ENCODE measurements around the gene CCDC188. TPM values are rescaled to one million over a fixed set of nuclear protein-coding genes. Genes with fewer than 3 reads are reported as not detected.

Gene CCDC188
- total and polyA plus RNA-seq, 9 of the 15 experiments (the other 6 are each of a cell fraction or from before 2014, with no cell fraction given) = not detected

DNA sequence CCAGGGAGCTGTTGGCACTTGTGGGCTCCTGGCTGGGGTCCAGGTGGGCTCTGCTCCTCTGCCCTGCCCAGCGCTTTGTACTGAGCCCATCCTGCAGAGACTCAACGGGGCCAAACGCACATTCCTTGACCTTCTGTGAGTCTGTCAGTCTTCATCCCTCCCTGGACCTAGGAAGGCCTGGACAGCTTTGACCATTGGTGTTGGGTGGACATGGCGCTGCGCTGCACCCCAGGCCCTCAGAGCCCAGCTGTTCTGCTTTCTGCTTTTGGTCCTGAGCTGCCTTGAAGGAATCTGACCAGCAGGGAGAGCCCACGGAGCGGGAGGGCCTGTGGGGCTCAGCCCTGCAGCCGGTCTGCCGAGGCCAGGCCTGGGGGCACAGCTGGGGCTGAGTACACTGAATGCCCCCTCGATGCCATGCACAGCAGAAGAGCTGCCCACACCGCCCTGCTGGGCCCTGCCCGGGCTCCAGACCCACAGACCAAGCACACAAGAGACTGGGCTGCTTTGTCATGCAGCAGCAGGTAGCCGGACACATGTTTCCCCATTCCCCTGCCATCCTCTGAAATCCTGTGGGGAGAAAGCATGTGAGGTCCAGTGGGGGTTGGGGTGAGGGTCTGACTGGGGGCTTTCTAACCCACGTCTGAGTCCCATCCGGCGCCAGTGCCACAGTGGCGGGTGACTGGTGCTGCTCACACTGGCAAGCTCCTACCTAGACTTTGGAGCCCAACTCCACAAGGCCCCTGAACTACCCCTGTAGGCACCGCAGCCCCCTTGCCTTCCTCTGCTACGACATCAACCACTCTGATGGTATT is 24.1 kb upstream of the CCDC188 start (continued):
- TF ChIP-seq, protein P1, sequence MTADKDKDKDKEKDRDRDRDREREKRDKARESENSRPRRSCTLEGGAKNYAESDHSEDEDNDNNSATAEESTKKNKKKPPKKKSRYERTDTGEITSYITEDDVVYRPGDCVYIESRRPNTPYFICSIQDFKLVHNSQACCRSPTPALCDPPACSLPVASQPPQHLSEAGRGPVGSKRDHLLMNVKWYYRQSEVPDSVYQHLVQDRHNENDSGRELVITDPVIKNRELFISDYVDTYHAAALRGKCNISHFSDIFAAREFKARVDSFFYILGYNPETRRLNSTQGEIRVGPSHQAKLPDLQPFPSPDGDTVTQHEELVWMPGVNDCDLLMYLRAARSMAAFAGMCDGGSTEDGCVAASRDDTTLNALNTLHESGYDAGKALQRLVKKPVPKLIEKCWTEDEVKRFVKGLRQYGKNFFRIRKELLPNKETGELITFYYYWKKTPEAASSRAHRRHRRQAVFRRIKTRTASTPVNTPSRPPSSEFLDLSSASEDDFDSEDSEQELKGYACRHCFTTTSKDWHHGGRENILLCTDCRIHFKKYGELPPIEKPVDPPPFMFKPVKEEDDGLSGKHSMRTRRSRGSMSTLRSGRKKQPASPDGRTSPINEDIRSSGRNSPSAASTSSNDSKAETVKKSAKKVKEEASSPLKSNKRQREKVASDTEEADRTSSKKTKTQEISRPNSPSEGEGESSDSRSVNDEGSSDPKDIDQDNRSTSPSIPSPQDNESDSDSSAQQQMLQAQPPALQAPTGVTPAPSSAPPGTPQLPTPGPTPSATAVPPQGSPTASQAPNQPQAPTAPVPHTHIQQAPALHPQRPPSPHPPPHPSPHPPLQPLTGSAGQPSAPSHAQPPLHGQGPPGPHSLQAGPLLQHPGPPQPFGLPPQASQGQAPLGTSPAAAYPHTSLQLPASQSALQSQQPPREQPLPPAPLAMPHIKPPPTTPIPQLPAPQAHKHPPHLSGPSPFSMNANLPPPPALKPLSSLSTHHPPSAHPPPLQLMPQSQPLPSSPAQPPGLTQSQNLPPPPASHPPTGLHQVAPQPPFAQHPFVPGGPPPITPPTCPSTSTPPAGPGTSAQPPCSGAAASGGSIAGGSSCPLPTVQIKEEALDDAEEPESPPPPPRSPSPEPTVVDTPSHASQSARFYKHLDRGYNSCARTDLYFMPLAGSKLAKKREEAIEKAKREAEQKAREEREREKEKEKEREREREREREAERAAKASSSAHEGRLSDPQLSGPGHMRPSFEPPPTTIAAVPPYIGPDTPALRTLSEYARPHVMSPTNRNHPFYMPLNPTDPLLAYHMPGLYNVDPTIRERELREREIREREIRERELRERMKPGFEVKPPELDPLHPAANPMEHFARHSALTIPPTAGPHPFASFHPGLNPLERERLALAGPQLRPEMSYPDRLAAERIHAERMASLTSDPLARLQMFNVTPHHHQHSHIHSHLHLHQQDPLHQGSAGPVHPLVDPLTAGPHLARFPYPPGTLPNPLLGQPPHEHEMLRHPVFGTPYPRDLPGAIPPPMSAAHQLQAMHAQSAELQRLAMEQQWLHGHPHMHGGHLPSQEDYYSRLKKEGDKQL (CRISPR knock-in tag; IDR thresholded peaks at IDR 0.05; ENCODE audit: borderline replicate concordance) = no peak
- TF ChIP-seq, protein P2, sequence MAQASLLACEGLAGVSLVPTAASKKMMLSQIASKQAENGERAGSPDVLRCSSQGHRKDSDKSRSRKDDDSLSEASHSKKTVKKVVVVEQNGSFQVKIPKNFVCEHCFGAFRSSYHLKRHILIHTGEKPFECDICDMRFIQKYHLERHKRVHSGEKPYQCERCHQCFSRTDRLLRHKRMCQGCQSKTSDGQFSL (CRISPR knock-in tag; IDR thresholded peaks at IDR 0.05) = 0 out of 2 replicates have a peak, but pooled peaks have one; percentile 22
- TF ChIP-seq, protein P2 (tag; IDR thresholded peaks at IDR 0.05) = no peak
- no peak for TF ChIP-seq TEAD4 (IDR thresholded peaks at IDR 0.05; ENCODE audit: low read length)
- TF ChIP-seq TEAD4 (CRISPR knock-in tag; IDR thresholded peaks at IDR 0.05; ENCODE audit: borderline replicate concordance) = peak; percentile 58; the same call in 1 of the 2 replicates
- peak in 1 of 2 experiments; percentile 68; a peak in 2 of 4 replicates for TF ChIP-seq TEAD1 (CRISPR knock-in tag; IDR thresholded peaks at IDR 0.05)
- TF ChIP-seq DMBX1 (CRISPR knock-in tag; IDR thresholded peaks at IDR 0.05; ENCODE audit: borderline replicate concordance) = no peak
- TF ChIP-seq NR3C1 (CRISPR knock-in tag; IDR thresholded peaks at IDR 0.05) = peak; percentile 52; the same call in 1 of the 2 replicates
- no peak for TF ChIP-seq NCOR1 (IDR thresholded peaks at IDR 0.05)
- TF ChIP-seq ZNF282 (CRISPR knock-in tag; IDR thresholded peaks at IDR 0.05) = peak; percentile 33
- TF ChIP-seq FOXA3 (CRISPR knock-in tag; conservative IDR thresholded peaks at IDR 0.05 in 1 of 2, IDR thresholded peaks at IDR 0.05 in 1 of 2) = peak in 1 of 2 experiments; percentile 70; a peak in 1 of 4 replicates
- no peak for TF ChIP-seq KLF10 (CRISPR knock-in tag; IDR thresholded peaks at IDR 0.05)
- TF ChIP-seq, protein P3, sequence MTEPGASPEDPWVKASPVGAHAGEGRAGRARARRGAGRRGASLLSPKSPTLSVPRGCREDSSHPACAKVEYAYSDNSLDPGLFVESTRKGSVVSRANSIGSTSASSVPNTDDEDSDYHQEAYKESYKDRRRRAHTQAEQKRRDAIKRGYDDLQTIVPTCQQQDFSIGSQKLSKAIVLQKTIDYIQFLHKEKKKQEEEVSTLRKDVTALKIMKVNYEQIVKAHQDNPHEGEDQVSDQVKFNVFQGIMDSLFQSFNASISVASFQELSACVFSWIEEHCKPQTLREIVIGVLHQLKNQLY (CRISPR knock-in tag; conservative IDR thresholded peaks at IDR 0.05) = 0 out of 4 replicates have a peak, but pooled peaks of 1 of the 2 experiments have one; percentile 42
- peak; percentile 3 for TF ChIP-seq RBBP5 (IDR thresholded peaks at IDR 0.05; ENCODE audit: borderline replicate concordance, insufficient read depth, low read length, poor library complexity, severe bottlenecking)
- 0 out of 4 replicates have a peak, but pooled peaks of 1 of the 2 experiments have one; percentile 52 for TF ChIP-seq MAZ (CRISPR knock-in tag; conservative IDR thresholded peaks at IDR 0.05 in 1 of 2, IDR thresholded peaks at IDR 0.05 in 1 of 2)
- peak; percentile 22 for TF ChIP-seq CCNT2 (IDR thresholded peaks at IDR 0.05; ENCODE audit: borderline replicate concordance, extremely low read depth, insufficient read length, low read depth, low read length)
- TF ChIP-seq NFIC (IDR thresholded peaks at IDR 0.05) = no peak; the same call in 1 of the 2 replicates
